ENCODE data around the gene FBXO36.
A peak's percentile ranks its signal among the peaks of the same experiment; 100 is the strongest.

The FBXO36 gene

GRCh38 chr2:229970406-229970805, 48.1 kb downstream of the FBXO36 start:
- H3K4me1 ChIP-seq (ENCODE audit: insufficient read depth, low read length), result no peaks in the 10 kb centered on the region
- no peak overlapping the region for H3K9ac ChIP-seq (ENCODE audit: low read depth, low read length)
- no peaks in the 10 kb centered on the region for H3K9me3 ChIP-seq (ENCODE audit: insufficient read depth, low read depth, low read length)
- 76% methylated on average over 1 of the region's 3 CpGs for WGBS
- no peak overlapping the region for H3K27ac ChIP-seq (ENCODE audit: low read depth, low read length)
- H3K4me3 ChIP-seq (ENCODE audit: low read length), result no peak overlapping the region
- no peaks in the 10 kb centered on the region for H3K27me3 ChIP-seq (ENCODE audit: insufficient read depth, low read length)
- H3K36me3 ChIP-seq (ENCODE audit: insufficient read depth, low read length), result no peaks in the 10 kb centered on the region

- WGBS, result 88% methylated on average over 3 of the region's 3 CpGs
- Histone ChIP-seq H3K36me3 (ENCODE audit: insufficient read depth, low read length) (no peaks in the 10 kb centered on the region), H3K9ac (ENCODE audit: low read depth, low read length) (no peak overlapping the region), H3K4me3 (ENCODE audit: low read length) (no peak overlapping the region), H3K27me3 (ENCODE audit: insufficient read depth, low read length) (no peaks in the 10 kb centered on the region), H3K4me1 (ENCODE audit: insufficient read depth, low read length) (no peaks in the 10 kb centered on the region), H3K9me3 (ENCODE audit: insufficient read depth, low read depth, low read length) (no peaks in the 10 kb centered on the region), H3K27ac (ENCODE audit: low read depth, low read length) (no peak overlapping the region)
These were observed 49.0 kb downstream of the FBXO36 start for GRCh38 chr2:229971298-229971790.

- no peaks in the 10 kb centered on the region for H3K9me3 ChIP-seq (ENCODE audit: insufficient read depth, low read depth, low read length)
- no peaks in the 10 kb centered on the region for H3K4me1 ChIP-seq (ENCODE audit: insufficient read depth, low read length)
- no peaks in the 10 kb centered on the region for H3K27me3 ChIP-seq (ENCODE audit: insufficient read depth, low read length)
- no peak overlapping the region for H3K27ac ChIP-seq (ENCODE audit: low read depth, low read length)
- H3K9ac ChIP-seq (ENCODE audit: low read depth, low read length), result no peak overlapping the region
- 97% methylated on average over 6 of the region's 6 CpGs for WGBS
- no peak overlapping the region for H3K4me3 ChIP-seq (ENCODE audit: low read length)
- 0 out of 2 replicates have a peak, but pooled peaks cover 2% of the 10 kb centered on the region for H3K36me3 ChIP-seq (ENCODE audit: insufficient read depth, low read length)
These were observed 52.0 kb downstream of the FBXO36 start for GRCh38 chr2:229974266-229974665.

- Histone ChIP-seq H3K27me3 (ENCODE audit: insufficient read depth, low read length) (no peaks in the 10 kb centered on the region), H3K9ac (ENCODE audit: low read depth, low read length) (no peak overlapping the region), H3K27ac (ENCODE audit: low read depth, low read length) (peak overlapping the region; percentile 11; the same call in 1 of the 2 replicates), H3K4me3 (ENCODE audit: low read length) (no peak overlapping the region), H3K9me3 (ENCODE audit: insufficient read depth, low read depth, low read length) (no peaks in the 10 kb centered on the region), H3K36me3 (ENCODE audit: insufficient read depth, low read length) (0 out of 2 replicates have a peak, but pooled peaks cover 2% of the 10 kb centered on the region), H3K4me1 (ENCODE audit: insufficient read depth, low read length) (peaks cover 9% of the 10 kb centered on the region; the same call in 1 of the 2 replicates)
- WGBS, result 60% methylated on average over 7 of the region's 7 CpGs
These were observed 58.3 kb downstream of the FBXO36 start for GRCh38 chr2:229980431-229981184.

GRCh38 chr2:229993236-229993635, 70.9 kb downstream of the FBXO36 start:
- 94% methylated on average over 5 of the region's 6 CpGs for WGBS
- no peak overlapping the region for H3K9ac ChIP-seq (ENCODE audit: low read depth, low read length)
- H3K4me1 ChIP-seq (ENCODE audit: insufficient read depth, low read length), result no peaks in the 10 kb centered on the region
- no peaks in the 10 kb centered on the region for H3K27me3 ChIP-seq (ENCODE audit: insufficient read depth, low read length)
- no peaks in the 10 kb centered on the region for H3K9me3 ChIP-seq (ENCODE audit: insufficient read depth, low read depth, low read length)
- no peaks in the 10 kb centered on the region for H3K36me3 ChIP-seq (ENCODE audit: insufficient read depth, low read length)
- H3K27ac ChIP-seq (ENCODE audit: low read depth, low read length), result no peak overlapping the region
- H3K4me3 ChIP-seq (ENCODE audit: low read length), result no peak overlapping the region

- no peak overlapping the region for H3K27ac ChIP-seq (ENCODE audit: low read depth, low read length)
- no peaks in the 10 kb centered on the region for H3K36me3 ChIP-seq (ENCODE audit: insufficient read depth, low read length)
- no peaks in the 10 kb centered on the region for H3K27me3 ChIP-seq (ENCODE audit: insufficient read depth, low read length)
- H3K4me3 ChIP-seq (ENCODE audit: low read length), result no peak overlapping the region
- no peaks in the 10 kb centered on the region for H3K4me1 ChIP-seq (ENCODE audit: insufficient read depth, low read length)
- no peaks in the 10 kb centered on the region for H3K9me3 ChIP-seq (ENCODE audit: insufficient read depth, low read depth, low read length)
- H3K9ac ChIP-seq (ENCODE audit: low read depth, low read length), result no peak overlapping the region
- WGBS, result 96% methylated on average over 4 of the region's 4 CpGs
These were observed 74.0 kb downstream of the FBXO36 start for GRCh38 chr2:229996320-229996719.

- no peaks in the 10 kb centered on the region for H3K27me3 ChIP-seq (ENCODE audit: insufficient read depth, low read length)
- H3K27ac ChIP-seq (ENCODE audit: low read depth, low read length), result no peak overlapping the region
- H3K36me3 ChIP-seq (ENCODE audit: insufficient read depth, low read length), result no peaks in the 10 kb centered on the region
- 96% methylated on average over 3 of the region's 3 CpGs for WGBS
- H3K9ac ChIP-seq (ENCODE audit: low read depth, low read length), result no peak overlapping the region
- no peaks in the 10 kb centered on the region for H3K9me3 ChIP-seq (ENCODE audit: insufficient read depth, low read depth, low read length)
- H3K4me1 ChIP-seq (ENCODE audit: insufficient read depth, low read length), result no peaks in the 10 kb centered on the region
- no peak overlapping the region for H3K4me3 ChIP-seq (ENCODE audit: low read length)
These were observed 75.3 kb downstream of the FBXO36 start for GRCh38 chr2:229997565-229997964.

GRCh38 chr2:230000118-230000841, 78.0 kb downstream of the FBXO36 start:
- Histone ChIP-seq H3K9me3 (ENCODE audit: insufficient read depth, low read depth, low read length) (no peaks in the 10 kb centered on the region), H3K9ac (ENCODE audit: low read depth, low read length) (no peak overlapping the region), H3K36me3 (ENCODE audit: insufficient read depth, low read length) (no peaks in the 10 kb centered on the region), H3K4me1 (ENCODE audit: insufficient read depth, low read length) (no peaks in the 10 kb centered on the region), H3K4me3 (ENCODE audit: low read length) (no peak overlapping the region), H3K27me3 (ENCODE audit: insufficient read depth, low read length) (no peaks in the 10 kb centered on the region), H3K27ac (ENCODE audit: low read depth, low read length) (no peak overlapping the region)
- 91% methylated on average over 5 of the region's 6 CpGs for WGBS

GRCh38 chr2:230007931-230008707, 85.8 kb downstream of the FBXO36 start:
- H3K4me3 ChIP-seq (ENCODE audit: low read length), result no peak overlapping the region
- H3K27ac ChIP-seq (ENCODE audit: low read depth, low read length), result no peak overlapping the region
- 70% methylated on average over 9 of the region's 12 CpGs for WGBS
- no peaks in the 10 kb centered on the region for H3K9me3 ChIP-seq (ENCODE audit: insufficient read depth, low read depth, low read length)
- H3K9ac ChIP-seq (ENCODE audit: low read depth, low read length), result no peak overlapping the region
- no peaks in the 10 kb centered on the region for H3K27me3 ChIP-seq (ENCODE audit: insufficient read depth, low read length)
- H3K4me1 ChIP-seq (ENCODE audit: insufficient read depth, low read length), result no peaks in the 10 kb centered on the region
- H3K36me3 ChIP-seq (ENCODE audit: insufficient read depth, low read length), result no peaks in the 10 kb centered on the region

- H3K9me3 ChIP-seq (ENCODE audit: insufficient read depth, low read depth, low read length), result no peaks in the 10 kb centered on the region
- H3K36me3 ChIP-seq (ENCODE audit: insufficient read depth, low read length), result no peaks in the 10 kb centered on the region
- WGBS, result no CpG with 5 or more reads among the region's 1 CpG
- no peaks in the 10 kb centered on the region for H3K4me1 ChIP-seq (ENCODE audit: insufficient read depth, low read length)
- no peaks in the 10 kb centered on the region for H3K27me3 ChIP-seq (ENCODE audit: insufficient read depth, low read length)
- no peak overlapping the region for H3K9ac ChIP-seq (ENCODE audit: low read depth, low read length)
- no peak overlapping the region for H3K4me3 ChIP-seq (ENCODE audit: low read length)
- H3K27ac ChIP-seq (ENCODE audit: low read depth, low read length), result no peak overlapping the region
These were observed 86.4 kb downstream of the FBXO36 start for GRCh38 chr2:230008708-230009066.

- H3K4me1 ChIP-seq (ENCODE audit: insufficient read depth, low read length), result no peaks in the 10 kb centered on the region
- no peaks in the 10 kb centered on the region for H3K27me3 ChIP-seq (ENCODE audit: insufficient read depth, low read length)
- no peak overlapping the region for H3K9ac ChIP-seq (ENCODE audit: low read depth, low read length)
- no peak overlapping the region for H3K4me3 ChIP-seq (ENCODE audit: low read length)
- H3K27ac ChIP-seq (ENCODE audit: low read depth, low read length), result no peak overlapping the region
- 95% methylated on average over 6 of the region's 6 CpGs for WGBS
- H3K9me3 ChIP-seq (ENCODE audit: insufficient read depth, low read depth, low read length), result 0 out of 2 replicates have a peak, but pooled peaks cover 4% of the 10 kb centered on the region
- H3K36me3 ChIP-seq (ENCODE audit: insufficient read depth, low read length), result no peaks in the 10 kb centered on the region
These were observed 88.2 kb downstream of the FBXO36 start for GRCh38 chr2:230010501-230010900.
